Purkinje cell (primary cell): Measurements from ENCODE around the gene PRAME. TPM values are rescaled to one million over a fixed set of nuclear protein-coding genes. Genes with fewer than 3 reads are reported as not detected.

ENCODE experiments used
- polyA plus RNA-seq: library from polyadenylated mRNA; unstranded; fragments of >200 nt; fragmentation: Nextera tagmentation; gene quantifications from 2 replicates; pipeline ENCODE4 v1.2.1, GENCODE V29; 2014

The PRAME gene, protein sequence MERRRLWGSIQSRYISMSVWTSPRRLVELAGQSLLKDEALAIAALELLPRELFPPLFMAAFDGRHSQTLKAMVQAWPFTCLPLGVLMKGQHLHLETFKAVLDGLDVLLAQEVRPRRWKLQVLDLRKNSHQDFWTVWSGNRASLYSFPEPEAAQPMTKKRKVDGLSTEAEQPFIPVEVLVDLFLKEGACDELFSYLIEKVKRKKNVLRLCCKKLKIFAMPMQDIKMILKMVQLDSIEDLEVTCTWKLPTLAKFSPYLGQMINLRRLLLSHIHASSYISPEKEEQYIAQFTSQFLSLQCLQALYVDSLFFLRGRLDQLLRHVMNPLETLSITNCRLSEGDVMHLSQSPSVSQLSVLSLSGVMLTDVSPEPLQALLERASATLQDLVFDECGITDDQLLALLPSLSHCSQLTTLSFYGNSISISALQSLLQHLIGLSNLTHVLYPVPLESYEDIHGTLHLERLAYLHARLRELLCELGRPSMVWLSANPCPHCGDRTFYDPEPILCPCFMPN
- not detected in 2 replicates for polyA plus RNA-seq

DNA sequence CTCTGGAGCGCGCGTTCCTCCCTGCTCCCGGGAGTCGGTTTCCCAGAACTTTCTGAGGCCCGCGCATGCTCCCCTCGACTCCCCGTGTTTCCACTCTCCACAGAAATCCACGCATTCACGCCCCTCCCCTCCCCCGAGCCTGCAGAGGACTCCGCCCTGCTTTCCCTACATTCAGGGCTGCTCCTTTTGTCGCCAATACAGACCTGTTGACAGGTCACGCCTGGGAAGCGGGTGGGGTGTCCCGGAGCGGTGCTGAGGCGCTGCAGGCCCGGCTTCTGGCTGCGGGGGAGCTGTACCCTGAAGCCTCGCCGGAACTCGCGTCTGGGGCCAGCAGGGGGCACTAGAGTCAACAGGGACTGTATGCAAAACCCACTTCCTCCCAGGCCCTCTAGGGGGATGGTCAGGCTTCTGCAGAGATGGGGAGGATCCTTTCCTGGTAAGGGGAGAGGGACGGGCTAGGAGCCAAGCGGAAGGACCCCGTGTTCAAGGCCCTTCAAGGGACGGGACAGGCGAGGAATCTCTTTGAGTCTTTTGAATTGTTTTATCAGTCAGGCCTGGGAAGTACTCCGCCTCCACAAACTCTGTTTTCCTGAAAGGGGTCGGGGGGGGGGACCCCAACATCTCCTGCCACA is at the start of gene PRAME:
Gene PRAME (minus strand): TSS at position 294 of the 632 bp plus-strand sequence. CDS start 2,433 bp downstream, outside the sequence.

DNA sequence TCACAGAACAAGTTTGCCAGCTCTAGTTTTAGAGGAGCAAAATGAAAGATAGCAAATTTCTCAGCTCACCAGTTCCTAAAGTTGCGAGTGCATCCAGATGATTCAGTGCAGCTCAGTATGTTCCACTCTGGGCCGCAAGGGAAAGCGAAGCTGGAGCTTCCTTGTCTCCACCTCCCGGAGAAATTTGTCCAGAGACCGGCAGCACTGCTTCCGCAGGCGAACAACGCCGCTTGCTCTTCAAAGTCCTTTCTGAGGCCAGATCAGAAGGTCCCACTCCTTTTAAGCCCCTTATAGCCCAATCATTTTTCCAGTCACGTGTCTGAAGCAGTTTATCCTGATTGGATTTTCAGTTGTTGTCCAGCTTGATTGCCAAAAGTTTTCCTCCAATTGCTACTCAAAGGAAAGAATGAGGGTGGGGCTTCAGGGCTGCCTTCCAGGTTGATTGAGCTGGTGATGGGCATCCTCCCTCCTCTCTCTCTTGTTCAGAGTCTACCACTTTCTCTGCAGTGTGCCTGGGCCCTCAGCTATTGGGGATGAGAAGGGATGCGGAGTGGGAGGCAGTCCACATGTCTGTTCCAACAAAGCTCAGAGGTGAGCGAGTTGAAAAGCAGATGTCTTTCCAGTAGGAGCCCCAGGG is 38.9 kb downstream of the PRAME start, which contains the start of gene ZNF280A:
Gene ZNF280A (minus strand): TSS at position 251 of the 637 bp plus-strand sequence. CDS start 4,640 bp downstream, outside the sequence.

GRCh38 chr22:22508274-22509176 is 50.5 kb downstream of the PRAME start, which contains the start of gene ZNF280B:
TSS of gene ZNF280B (minus strand) at chr22:22508742. CDS start at chr22:22489398, 19,344 bp downstream.

Other genes starting within 250 kb of the PRAME start
- 8.8 and 8.9 TPM in 2 replicates for gene ZNF280B, start 50.5 kb downstream of the PRAME start, polyA plus RNA-seq
- gene ZNF280A, start 39.0 kb downstream of the PRAME start, polyA plus RNA-seq = not detected in 2 replicates
- gene GGTLC2, start 85.3 kb upstream of the PRAME start, polyA plus RNA-seq = not detected in 2 replicates